T-cell (primary cell): ENCODE data around the gene APCDD1L. TPM values are rescaled to one million over a fixed set of nuclear protein-coding genes. Genes with fewer than 3 reads are reported as not detected.
"Not testable (repeated sequence)": the region's sequence is repeated elsewhere in the genome, so short reads cannot be mapped to it uniquely, and the experiment has no call there.

ENCODE experiments used
- ATAC-seq, 4 experiments: fragments of 200-7000 bp in 3 of 4; fragments of 150-1000 bp in 1 of 4; cut with Tn5 transposase; replicated peaks in 1 of 4; 1 replicate in 3 of 4; 2 replicates in 1 of 4; pipeline ENCODE4 v1.10.0; 2021; ENCODE audit warnings: moderate library complexity in 3 of 4, mild to moderate bottlenecking in 2 of 4, moderate number of reproducible peaks in 1 of 4
- CTCF ChIA-PET, 2 donors: fragments of 300-600 bp; sonication (Branson Sonifier 250); formaldehyde crosslinking; loops; one replicate each; lab custom pipeline; 2022; ENCODE audit warnings: antibody characterized with exemption in 2 of 2; lab: Charles Lee
- POLR2A ChIA-PET, 2 donors: fragments of 300-600 bp; sonication (Branson Sonifier 250); formaldehyde crosslinking; loops; one replicate each; lab custom pipeline; 2022; ENCODE audit warnings: antibody characterized with exemption in 2 of 2; lab: Charles Lee
- DNase-seq, 35 experiments: peaks; one replicate each; pipeline versions ENCODE4 v3.0.0 to v3.0.0-alpha.2; 2013 to 2023
- H3K27ac ChIP-seq: one replicate; pipeline ENCODE4 v1.5.1; 2013; ENCODE audit warnings: low read length
- H3K27me3 ChIP-seq, 2 experiments: replicated peaks in 1 of 2; 1 replicate in 1 of 2; 2 replicates in 1 of 2; pipeline versions ENCODE4 v1.6.1 to v1.7.0; 2013; ENCODE audit warnings: low read length in 1 of 2, mixed read lengths in 1 of 2; ENCODE audit not compliant: control insufficient read depth in 2 of 2, insufficient read depth in 2 of 2; ENCODE audit errors: extremely low read depth in 1 of 2
- H3K36me3 ChIP-seq, 2 donors: 1 replicate in 1 of 2; 2 replicates in 1 of 2; pipeline versions ENCODE4 v1.6.1 to v1.7.0; 2013; ENCODE audit warnings: low read length in 1 of 2; ENCODE audit not compliant: control insufficient read depth in 2 of 2, insufficient read depth in 1 of 2; ENCODE audit errors: extremely low read depth in 1 of 2
- H3K4me1 ChIP-seq, 2 experiments: 1 replicate in 1 of 2; 2 replicates in 1 of 2; pipeline versions ENCODE4 v1.6.1 to v1.7.0; 2013; ENCODE audit warnings: low read length in 2 of 2, mixed read lengths in 1 of 2; ENCODE audit not compliant: insufficient read depth in 2 of 2, control insufficient read depth in 1 of 2; ENCODE audit errors: extremely low read depth in 1 of 2
- H3K4me3 ChIP-seq, 2 donors: 1 replicate in 1 of 2; 2 replicates in 1 of 2; pipeline versions ENCODE4 v1.5.1 to v1.7.0; 2013; ENCODE audit warnings: mild to moderate bottlenecking in 2 of 2, low read length in 1 of 2, moderate library complexity in 1 of 2; ENCODE audit not compliant: control insufficient read depth in 1 of 2; ENCODE audit errors: extremely low read depth in 1 of 2
- H3K9me3 ChIP-seq: 2 replicates; pipeline ENCODE4 v1.7.0; 2013
- H3K27ac Mint-ChIP-seq, 2 donors: one replicate each; pipeline ENCODE4 v1.8.0; 2020 to 2021; ENCODE audit warnings: mild to moderate bottlenecking in 2 of 2, mixed read lengths in 2 of 2
- H3K27me3 Mint-ChIP-seq, 2 donors: one replicate each; pipeline ENCODE4 v1.8.0; 2021 to 2022; ENCODE audit warnings: mixed read lengths in 2 of 2
- H3K36me3 Mint-ChIP-seq: one replicate; pipeline ENCODE4 v1.8.0; 2021; ENCODE audit warnings: mixed read lengths
- H3K4me1 Mint-ChIP-seq, 3 donors: one replicate each; pipeline ENCODE4 v1.8.0; 2020 to 2022; ENCODE audit warnings: mixed read lengths in 3 of 3, mild to moderate bottlenecking in 1 of 3
- H3K4me3 Mint-ChIP-seq, 3 donors: one replicate each; pipeline ENCODE4 v1.8.0; 2020 to 2022; ENCODE audit warnings: mild to moderate bottlenecking in 3 of 3, mixed read lengths in 3 of 3, moderate library complexity in 3 of 3
- H3K9me3 Mint-ChIP-seq, 3 donors: one replicate each; pipeline ENCODE4 v1.8.0; 2020 to 2022; ENCODE audit warnings: mixed read lengths in 3 of 3
- WGBS: methylation state at CpG from one replicate; pipeline ENCODE4 v1.1.5; 2013; ENCODE audit warnings: missing lambda C conversion rate; ENCODE audit not compliant: insufficient coverage; 5-methylcytosine and 5-hydroxymethylcytosine counted together
- total RNA-seq, 35 experiments: library from RNA in 6 of 35; stranded (reverse) in 6 of 35; fragments of 120-200 nt in 1 of 35; gene quantifications; one replicate each; pipeline versions ENCODE4 v1.2.1 to v1.2.4 and lab custom pipeline; 2013 to 2026

APCDD1L gene
- total RNA-seq, 5 donors from 2014 or later (not counting 1 experiment from before 2014, with no cell fraction given) = not detected

- CTCF ChIA-PET = no interaction called here
Measured at GRCh38 chr20:58511861-58512260, 3.3 kb downstream of the APCDD1L start.

GRCh38 chr20:58511364-58511763 lies 3.8 kb downstream of the APCDD1L start:
- H3K4me3 ChIP-seq = no peak overlapping the region
- H3K27me3 ChIP-seq = peaks cover 0 to 37% of the 10 kb centered on the region in 2 experiments
- POLR2A ChIA-PET = no interaction called here
- H3K27ac ChIP-seq = no peak overlapping the region
- DNase-seq (no peak), ATAC-seq (no peak)
- CTCF ChIA-PET = no interaction called here
- Mint-ChIP-seq H3K27ac (no peak overlapping the region), H3K4me3 (no peak overlapping the region), H3K4me1 (no peaks in the 10 kb centered on the region), H3K9me3 (peaks cover 0 to 4% (median 0%) of the 10 kb centered on the region in 3 donors), H3K36me3 (peaks cover 10% of the 10 kb centered on the region), H3K27me3 (peaks cover 26 to 41% of the 10 kb centered on the region in 2 donors)
- 0% methylated on average over 1 of the region's 4 CpGs for WGBS
- no peaks in the 10 kb centered on the region for H3K9me3 ChIP-seq
- H3K4me1 ChIP-seq = no peaks in the 10 kb centered on the region
- H3K36me3 ChIP-seq = no peaks in the 10 kb centered on the region

More at GRCh38 chr20:58511861-58512260, 3.3 kb downstream of the APCDD1L start:
- WGBS = 61% methylated on average over 2 of the region's 9 CpGs
- Histone ChIP-seq H3K9me3 (no peaks in the 10 kb centered on the region), H3K4me1 (no peaks in the 10 kb centered on the region), H3K4me3 (no peak overlapping the region), H3K36me3 (no peaks in the 10 kb centered on the region), H3K27me3 (peaks cover 0 to 37% of the 10 kb centered on the region in 2 experiments), H3K27ac (no peak overlapping the region)
- Mint-ChIP-seq H3K27me3 (peaks cover 26 to 42% of the 10 kb centered on the region in 2 donors), H3K36me3 (peaks cover 6% of the 10 kb centered on the region), H3K4me1 (no peaks in the 10 kb centered on the region), H3K9me3 (peaks cover 0 to 3% (median 0%) of the 10 kb centered on the region in 3 donors), H3K4me3 (no peak overlapping the region), H3K27ac (no peak overlapping the region)
- DNase-seq (no peak), ATAC-seq (no peak)
- POLR2A ChIA-PET = no interaction called here

- H3K27ac ChIP-seq = no peak overlapping the region
- H3K9me3 ChIP-seq = no peaks in the 10 kb centered on the region
- Mint-ChIP-seq H3K9me3 (peaks cover 0 to 8% (median 4%) of the 10 kb centered on the region in 3 donors), H3K36me3 (peaks cover 10% of the 10 kb centered on the region), H3K4me1 (no peaks in the 10 kb centered on the region), H3K27me3 (peaks cover 27 to 39% of the 10 kb centered on the region in 2 donors), H3K27ac (no peak overlapping the region), H3K4me3 (no peak overlapping the region)
- POLR2A ChIA-PET = no interaction called here
- no peak for ATAC-seq
- peaks cover 0 to 33% of the 10 kb centered on the region in 2 experiments for H3K27me3 ChIP-seq
- WGBS = 73% methylated on average over 1 of the region's 2 CpGs
- H3K36me3 ChIP-seq = no peaks in the 10 kb centered on the region
- H3K4me3 ChIP-seq = no peak overlapping the region
- H3K4me1 ChIP-seq = no peaks in the 10 kb centered on the region
- CTCF ChIA-PET = no interaction called here
- DNase-seq = no peak
Measured at GRCh38 chr20:58510921-58511320, 4.3 kb downstream of the APCDD1L start.

- peaks cover 14% of the 10 kb centered on the region for H3K36me3 Mint-ChIP-seq
- H3K27me3 Mint-ChIP-seq = peaks cover 20 to 26% of the 10 kb centered on the region in 2 donors
Measured at GRCh38 chr20:58508762-58509395, 6.3 kb downstream of the APCDD1L start.

GRCh38 chr20:58506999-58507398 lies 8.2 kb downstream of the APCDD1L start:
- Mint-ChIP-seq H3K36me3 (peaks cover 18% of the 10 kb centered on the region), H3K27me3 (peaks cover 9 to 11% of the 10 kb centered on the region in 2 donors), H3K9me3 (peaks cover 9 to 20% (median 14%) of the 10 kb centered on the region in 3 donors)
- H3K4me3 ChIP-seq, POLR2A ChIA-PET, H3K9me3 ChIP-seq, H3K36me3 ChIP-seq, H3K27ac Mint-ChIP-seq, DNase-seq, H3K4me1 ChIP-seq, H3K27ac ChIP-seq, H3K4me3 Mint-ChIP-seq, H3K27me3 ChIP-seq, H3K4me1 Mint-ChIP-seq, CTCF ChIA-PET, ATAC-seq: not testable (repeated sequence)
- WGBS = no CpG with 5 or more reads among the region's 3 CpGs

More at GRCh38 chr20:58508762-58509395, 6.3 kb downstream of the APCDD1L start:
- ChIA-PET POLR2A (no interaction called here), CTCF (no interaction called here)
- Histone ChIP-seq H3K9me3 (peaks cover 2% of the 10 kb centered on the region), H3K27ac (no peak overlapping the region), H3K4me3 (no peak overlapping the region), H3K36me3 (no peaks in the 10 kb centered on the region), H3K27me3 (peaks cover 0 to 18% of the 10 kb centered on the region in 2 experiments), H3K4me1 (no peaks in the 10 kb centered on the region)
- WGBS = 84% methylated on average over 17 of the region's 17 CpGs
- ATAC-seq (no peak), DNase-seq (no peak)
- no peak overlapping the region for H3K27ac Mint-ChIP-seq
- no peaks in the 10 kb centered on the region for H3K4me1 Mint-ChIP-seq
- H3K9me3 Mint-ChIP-seq = peaks cover 8 to 20% (median 10%) of the 10 kb centered on the region in 3 donors
- no peak overlapping the region for H3K4me3 Mint-ChIP-seq

- ATAC-seq = no peak
- no peaks in the 10 kb centered on the region for H3K4me1 Mint-ChIP-seq
- Histone ChIP-seq H3K4me3 (no peak overlapping the region), H3K9me3 (peaks cover 2% of the 10 kb centered on the region), H3K27me3 (peaks cover 0 to 6% of the 10 kb centered on the region in 2 experiments), H3K27ac (no peak overlapping the region), H3K4me1 (no peaks in the 10 kb centered on the region), H3K36me3 (no peaks in the 10 kb centered on the region)
- POLR2A ChIA-PET = no interaction called here
- peaks cover 14 to 20% (median 14%) of the 10 kb centered on the region in 3 donors for H3K9me3 Mint-ChIP-seq
- CTCF ChIA-PET = no interaction called here
- H3K36me3 Mint-ChIP-seq = peaks cover 18% of the 10 kb centered on the region
- no peak overlapping the region for H3K27ac Mint-ChIP-seq
- DNase-seq = no peak
- H3K27me3 Mint-ChIP-seq = peaks cover 5 to 12% of the 10 kb centered on the region in 2 donors
- WGBS = 77% methylated on average over 3 of the region's 3 CpGs
- no peak overlapping the region for H3K4me3 Mint-ChIP-seq
Measured at GRCh38 chr20:58504566-58504965, 10.6 kb downstream of the APCDD1L start.
